Thoracic aorta (tissue), 2 donors: ENCODE measurements around the gene ADAM10. TPM values are rescaled to one million over a fixed set of nuclear protein-coding genes. Genes with fewer than 3 reads are reported as not detected.

ENCODE experiments used
- ATAC-seq: fragments of 150-250 bp; one replicate; pipeline ENCODE4 v1.8.0; 2017; ENCODE audit warnings: low read depth; ENCODE audit not compliant: insufficient number of reproducible peaks, low FRiP score
- DNase-seq: peaks from one replicate; pipeline ENCODE4 v3.0.0-alpha.2; 2020; ENCODE audit warnings: low spot score
- H3K27ac ChIP-seq, 2 donors: fragments of 200-600 bp; sonication (generic); 1 replicate in 1 of 2; 2 replicates in 1 of 2; pipeline ENCODE4 v1.5.1; 2016; ENCODE audit warnings: mild to moderate bottlenecking in 2 of 2, moderate library complexity in 2 of 2
- H3K27me3 ChIP-seq: fragments of 200-600 bp; sonication (generic); replicated peaks from 2 replicates; pipeline ENCODE4 v1.6.0; 2016; ENCODE audit warnings: mild to moderate bottlenecking; ENCODE audit not compliant: insufficient read depth
- H3K36me3 ChIP-seq: fragments of 200-600 bp; sonication (generic); one replicate; pipeline ENCODE4 v1.5.1; 2016
- H3K4me1 ChIP-seq, 2 donors: fragments of 200-600 bp; sonication (generic); 1 replicate in 1 of 2; 2 replicates in 1 of 2; pipeline versions ENCODE4 v1.5.1 to v1.6.0; 2016; ENCODE audit warnings: low read depth in 2 of 2, mild to moderate bottlenecking in 1 of 2; ENCODE audit not compliant: control insufficient read depth in 1 of 2
- H3K4me3 ChIP-seq: fragments of 200-600 bp; sonication (generic); 2 replicates; pipeline ENCODE4 v1.5.1; 2016; ENCODE audit warnings: mild to moderate bottlenecking
- H3K9me3 ChIP-seq: fragments of 200-600 bp; sonication (generic); 2 replicates; pipeline ENCODE4 v1.5.1; 2016
- CTCF ChIP-seq: fragments of 200-600 bp; sonication (generic); IDR thresholded peaks from one replicate; pipeline ENCODE4 v1.5.1; 2019; ENCODE audit warnings: antibody characterized with exemption
- total RNA-seq, 2 donors: library from RNA; depleted of rRNA; stranded (reverse); fragments of >200 nt; gene quantifications; one replicate each; pipeline versions ENCODE4 v1.1.0 to v1.2.3, GENCODE V29; 2016

ADAM10 gene
- total RNA-seq, 2 donors from 2014 or later = 41.2 to 63.1 TPM

DNA sequence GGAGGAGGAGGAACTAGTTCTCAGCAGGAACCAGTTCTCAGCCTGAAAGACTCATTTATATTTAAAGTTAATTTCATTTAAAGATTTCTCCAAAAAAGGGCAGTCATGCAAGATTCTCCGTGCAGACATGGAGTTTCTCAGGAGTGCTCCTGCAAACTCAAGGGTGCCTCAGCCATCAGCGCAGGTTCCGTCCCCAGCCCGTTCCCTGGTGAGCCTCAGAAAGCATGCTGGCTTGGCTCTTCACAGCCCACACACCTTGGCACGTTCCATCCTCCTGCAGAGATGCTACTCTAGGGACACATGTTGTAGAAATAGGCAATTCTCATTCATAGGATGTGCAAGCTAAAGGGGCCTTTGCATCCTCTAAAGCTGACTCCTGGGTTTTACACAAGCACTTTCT is 194.7 kb downstream of the ADAM10 start:
- no peak for TF ChIP-seq CTCF
- Histone ChIP-seq H3K27me3 (no peaks in the 10 kb centered on the region), H3K36me3 (no peaks in the 10 kb centered on the region), H3K27ac (no peak overlapping the region), H3K4me1 (peaks cover 0 to 4% of the 10 kb centered on the region in 2 donors), H3K9me3 (no peaks in the 10 kb centered on the region), H3K4me3 (no peak overlapping the region)
- ATAC-seq (no peak), DNase-seq (no peak)

GRCh38 chr15:58553365-58553918 is 196.1 kb downstream of the ADAM10 start:
- Histone ChIP-seq H3K27ac (no peak overlapping the region), H3K36me3 (no peaks in the 10 kb centered on the region), H3K4me3 (no peak overlapping the region), H3K27me3 (no peaks in the 10 kb centered on the region), H3K9me3 (no peaks in the 10 kb centered on the region), H3K4me1 (peaks cover 0 to 8% of the 10 kb centered on the region in 2 donors)
- DNase-seq (no peak), ATAC-seq (no peak)
- no peak for TF ChIP-seq CTCF

- TF ChIP-seq CTCF = no peak
- no peak overlapping the region for H3K27ac ChIP-seq
- peaks cover 3 to 15% of the 10 kb centered on the region in 2 donors for H3K4me1 ChIP-seq
- peak overlapping the region; percentile 58 for H3K4me3 ChIP-seq
- no peaks in the 10 kb centered on the region for H3K9me3 ChIP-seq
- no peaks in the 10 kb centered on the region for H3K27me3 ChIP-seq
- no peak for ATAC-seq
- H3K36me3 ChIP-seq = no peaks in the 10 kb centered on the region
- no peak for DNase-seq
Measured at GRCh38 chr15:58552505-58553364, 196.8 kb downstream of the ADAM10 start.

GRCh38 chr15:58551764-58552504 is 197.6 kb downstream of the ADAM10 start:
- Histone ChIP-seq H3K9me3 (no peaks in the 10 kb centered on the region), H3K27ac (no peak overlapping the region), H3K36me3 (no peaks in the 10 kb centered on the region), H3K4me3 (peak overlapping the region; percentile 58), H3K4me1 (peaks cover 9 to 21% of the 10 kb centered on the region in 2 donors), H3K27me3 (no peaks in the 10 kb centered on the region)
- no peak for TF ChIP-seq CTCF
- no peak for ATAC-seq
- DNase-seq = no peak
